Body of pancreas (tissue), 4 donors: ENCODE measurements around the gene EBF4. TPM values are rescaled to one million over a fixed set of nuclear protein-coding genes. Genes with fewer than 3 reads are reported as not detected.

Experiments
- ATAC-seq: fragments of 150-250 bp; one replicate; pipeline ENCODE4 v1.9.1; 2016
- DNase-seq, 4 donors: peaks; one replicate each; pipeline ENCODE4 v3.0.0-alpha.2; 2019
- H3K27ac ChIP-seq, 4 donors: fragments of 200-600 bp; sonication (generic); 1 replicate in 3 of 4; 2 replicates in 1 of 4; pipeline versions ENCODE4 v1.5.1 to v1.6.1; 2016 to 2019; ENCODE audit warnings: mild to moderate bottlenecking in 1 of 4, mixed read lengths in 1 of 4, moderate library complexity in 1 of 4
- H3K27me3 ChIP-seq, 2 donors: fragments of 200-600 bp; sonication (generic); one replicate each; pipeline ENCODE4 v1.6.0; 2016; ENCODE audit warnings: mild to moderate bottlenecking in 1 of 2
- H3K36me3 ChIP-seq, 2 donors: fragments of 200-600 bp; sonication (generic); replicated peaks in 1 of 2; 2 replicates each; pipeline ENCODE4 v1.5.1; 2016; ENCODE audit warnings: low read depth in 2 of 2; ENCODE audit not compliant: insufficient read depth in 1 of 2
- H3K4me1 ChIP-seq: fragments of 200-600 bp; sonication (generic); one replicate; pipeline ENCODE4 v1.6.0; 2016
- H3K4me3 ChIP-seq, 2 donors: fragments of 200-600 bp; sonication (generic); 1 replicate in 1 of 2; 2 replicates in 1 of 2; pipeline ENCODE4 v1.5.1; 2016 to 2019
- H3K9me3 ChIP-seq, 3 donors: fragments of 200-600 bp; sonication (generic); 1 replicate in 2 of 3; 2 replicates in 1 of 3; pipeline ENCODE4 v1.5.1; 2016
- CTCF ChIP-seq, 7 experiments: fragments of 450-650 bp in 4 of 7; fragments of 200-600 bp in 3 of 7; sonication (generic) in 3 of 7; IDR thresholded peaks; one replicate each; pipeline ENCODE4 v1.5.1; 2016 to 2019; ENCODE audit warnings: antibody characterized with exemption in 7 of 7
- POLR2A ChIP-seq, 3 donors: fragments of 450-650 bp; IDR thresholded peaks; one replicate each; pipeline ENCODE4 v1.6.1; 2016; ENCODE audit warnings: antibody characterized with exemption in 3 of 3, mild to moderate bottlenecking in 2 of 3
- WGBS, 2 donors: methylation state at CpG; one replicate each; pipeline ENCODE4 v1.1.5; 2017; 5-methylcytosine and 5-hydroxymethylcytosine counted together
- intact Hi-C: fragments of 100-400 bp; cut with DNase I; formaldehyde crosslinking; loops from one replicate; pipeline ENCODE4 v1.15.1; 2023
- total RNA-seq, 2 donors: library from RNA; depleted of rRNA; stranded (reverse); fragments of >200 nt; gene quantifications; one replicate each; pipeline ENCODE4 v1.1.0, GENCODE V29; 2016

EBF4 gene
- total RNA-seq, 2 donors from 2014 or later: 9.6 to 13.0 TPM

- intact Hi-C loops: no loop called here
- H3K27ac ChIP-seq: no peak overlapping the region
These were observed 35.3 kb upstream of the EBF4 start for GRCh38 chr20:2657241-2657640.

GRCh38 chr20:2657674-2658073, 34.9 kb upstream of the EBF4 start:
- 75 to 87% methylated on average over 5 of the region's 5 CpGs for WGBS, 2 donors
- Histone ChIP-seq H3K4me1 (peaks cover 21% of the 10 kb centered on the region), H3K27me3 (no peaks in the 10 kb centered on the region), H3K9me3 (no peaks in the 10 kb centered on the region), H3K4me3 (no peak overlapping the region), H3K27ac (no peak overlapping the region), H3K36me3 (peaks cover 5 to 48% of the 10 kb centered on the region in 2 donors)
- no peak for DNase-seq
- TF ChIP-seq CTCF (IDR thresholded peaks at IDR 0.05): no peak
- no peak for TF ChIP-seq POLR2A (IDR thresholded peaks at IDR 0.05)
- ATAC-seq: no peak
- intact Hi-C loops: no loop called here

More at GRCh38 chr20:2657241-2657640, 35.3 kb upstream of the EBF4 start:
- ATAC-seq (no peak), DNase-seq (no peak)
- no peak overlapping the region for H3K4me3 ChIP-seq
- TF ChIP-seq CTCF (IDR thresholded peaks at IDR 0.05) (no peak), POLR2A (IDR thresholded peaks at IDR 0.05) (no peak)
- 64 to 75% methylated on average over 4 to 5 of the region's 5 CpGs for WGBS, 2 donors
- H3K36me3 ChIP-seq: peaks cover 5 to 48% of the 10 kb centered on the region in 2 donors
- H3K9me3 ChIP-seq: no peaks in the 10 kb centered on the region
- no peaks in the 10 kb centered on the region for H3K27me3 ChIP-seq
- peaks cover 20% of the 10 kb centered on the region for H3K4me1 ChIP-seq

- DNase-seq (no peak), ATAC-seq (no peak)
- TF ChIP-seq CTCF (IDR thresholded peaks at IDR 0.05) (no peak), POLR2A (IDR thresholded peaks at IDR 0.05) (no peak)
- intact Hi-C loops: no loop called here
- WGBS, 2 donors: 73 to 80% methylated on average over 11 to 13 of the region's 13 CpGs
- H3K4me3 ChIP-seq: no peak overlapping the region
- no peaks in the 10 kb centered on the region for H3K27me3 ChIP-seq
- H3K4me1 ChIP-seq: peaks cover 23% of the 10 kb centered on the region
- no peak overlapping the region for H3K27ac ChIP-seq
- peaks cover 5 to 48% of the 10 kb centered on the region in 2 donors for H3K36me3 ChIP-seq
- H3K9me3 ChIP-seq: no peaks in the 10 kb centered on the region
These were observed 33.9 kb upstream of the EBF4 start for GRCh38 chr20:2658414-2659354.

- no peak overlapping the region for H3K4me3 ChIP-seq
- H3K4me1 ChIP-seq: peaks cover 15% of the 10 kb centered on the region
- WGBS, 2 donors: 90 to 91% methylated on average over 10 of the region's 10 CpGs
- no peaks in the 10 kb centered on the region for H3K9me3 ChIP-seq
- H3K36me3 ChIP-seq: peaks cover 5 to 46% of the 10 kb centered on the region in 2 donors
- no peak overlapping the region for H3K27ac ChIP-seq
- DNase-seq (no peak), ATAC-seq (no peak)
- TF ChIP-seq POLR2A (IDR thresholded peaks at IDR 0.05) (no peak), CTCF (IDR thresholded peaks at IDR 0.05) (no peak)
- H3K27me3 ChIP-seq: no peaks in the 10 kb centered on the region
- intact Hi-C loops: no loop called here
These were observed 33.0 kb upstream of the EBF4 start for GRCh38 chr20:2659547-2659946.
